A549 treated with DMSO at 1 μM for 4 hours (cell line): Measurements from ENCODE around the gene FJX1. TPM values are rescaled to one million over a fixed set of nuclear protein-coding genes. Genes with fewer than 3 reads are reported as not detected.

Experiments
- total RNA-seq: library from RNA; stranded (reverse); fragments of 200-300 nt; extraction: Qiagen RNA extraction; gene quantifications from 5 replicates; pipeline ENCODE4 v1.2.3, GENCODE V29; 2022; ENCODE audit warnings: low read depth

FJX1 gene, protein sequence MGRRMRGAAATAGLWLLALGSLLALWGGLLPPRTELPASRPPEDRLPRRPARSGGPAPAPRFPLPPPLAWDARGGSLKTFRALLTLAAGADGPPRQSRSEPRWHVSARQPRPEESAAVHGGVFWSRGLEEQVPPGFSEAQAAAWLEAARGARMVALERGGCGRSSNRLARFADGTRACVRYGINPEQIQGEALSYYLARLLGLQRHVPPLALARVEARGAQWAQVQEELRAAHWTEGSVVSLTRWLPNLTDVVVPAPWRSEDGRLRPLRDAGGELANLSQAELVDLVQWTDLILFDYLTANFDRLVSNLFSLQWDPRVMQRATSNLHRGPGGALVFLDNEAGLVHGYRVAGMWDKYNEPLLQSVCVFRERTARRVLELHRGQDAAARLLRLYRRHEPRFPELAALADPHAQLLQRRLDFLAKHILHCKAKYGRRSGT
- total RNA-seq = 34.8 to 44.9 TPM (median 39.0 TPM) in 5 replicates

DNA sequence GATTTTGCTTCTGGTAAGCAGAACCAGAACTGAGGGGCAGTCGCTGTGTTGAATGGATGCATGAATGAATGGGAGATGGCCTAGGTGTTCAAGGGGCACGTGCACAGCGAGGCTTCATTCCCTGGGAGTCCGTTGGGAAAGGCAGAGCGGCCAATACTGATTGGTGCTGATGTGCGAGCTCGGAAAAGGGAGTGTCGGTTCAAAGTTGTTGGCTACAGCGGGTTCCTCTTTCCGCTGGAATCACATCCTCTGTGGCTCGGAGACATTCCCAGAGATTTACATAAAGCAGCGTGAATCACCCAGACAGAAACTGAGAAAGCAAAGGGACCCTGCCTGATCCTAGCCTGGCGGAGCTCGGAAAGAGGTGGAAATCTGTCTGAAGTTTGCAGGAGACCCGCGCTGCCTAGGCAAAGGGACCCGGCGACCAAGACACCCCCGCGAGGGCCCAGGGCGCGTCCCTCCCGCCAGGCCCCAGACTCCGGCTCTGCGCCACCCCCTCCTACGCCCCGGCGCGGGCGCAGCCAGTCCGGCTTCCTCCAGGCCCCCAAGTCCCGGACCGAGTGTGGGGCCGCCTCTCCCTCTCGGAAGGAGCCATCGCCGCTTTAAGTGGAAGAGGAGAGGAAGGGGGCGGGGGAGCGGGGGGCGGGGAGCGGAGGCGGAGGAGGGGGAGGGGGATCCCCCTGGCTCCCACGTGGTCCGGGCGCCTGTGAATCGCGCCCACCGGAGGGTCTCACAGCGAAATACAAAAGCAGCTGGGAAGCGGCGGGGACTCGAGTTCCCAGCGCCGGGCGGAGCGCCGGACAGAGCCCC lies at the start of gene FJX1:
Gene FJX1 (plus strand): TSS at position 774 of the 810 bp plus-strand sequence. CDS start 177 bp downstream, outside the sequence.

DNA sequence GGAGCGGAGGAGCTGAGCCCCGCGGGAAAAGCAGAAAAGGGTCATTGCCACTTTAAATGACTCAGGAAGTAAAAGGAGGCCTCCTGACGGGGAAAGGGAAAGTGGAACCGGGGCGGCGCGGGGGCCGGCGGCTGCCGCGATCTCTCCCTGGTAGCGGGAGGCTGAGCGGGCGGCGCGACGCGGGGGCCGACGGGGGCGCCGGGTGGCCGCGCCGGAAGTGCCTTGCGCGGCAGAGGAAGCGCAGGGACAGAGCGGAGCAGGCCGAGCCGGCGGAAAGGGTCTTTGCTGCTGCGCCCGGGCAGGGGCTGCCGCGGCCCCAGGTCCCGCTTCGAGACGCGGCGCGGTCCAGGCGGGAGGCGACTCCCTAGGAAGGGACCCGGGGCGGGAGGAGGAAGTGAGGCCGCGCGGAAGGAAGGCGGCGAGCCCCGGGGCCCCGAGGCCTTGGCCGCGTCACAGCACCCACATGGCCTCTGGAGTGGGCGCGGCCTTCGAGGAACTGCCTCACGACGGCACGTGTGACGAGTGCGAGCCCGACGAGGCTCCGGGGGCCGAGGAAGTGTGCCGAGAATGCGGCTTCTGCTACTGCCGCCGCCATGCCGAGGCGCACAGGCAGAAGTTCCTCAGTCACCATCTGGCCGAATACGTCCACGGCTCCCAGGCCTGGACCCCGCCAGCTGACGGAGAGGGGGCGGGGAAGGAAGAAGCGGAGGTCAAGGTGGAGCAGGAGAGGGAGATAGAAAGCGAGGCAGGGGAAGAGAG lies 44.6 kb downstream of the FJX1 start, which contains the start of gene TRIM44:
Gene TRIM44 (plus strand): TSS at position 127 of the 759 bp plus-strand sequence. CDS start 337 bp downstream, at position 464.

Other genes with a start within 250 kb of the FJX1 start
- gene SLC1A2, start 198.9 kb upstream of the FJX1 start, total RNA-seq = 0.02 to 0.03 TPM (median 0.03 TPM) in 4 of 5 replicates, not detected in the other
- gene PAMR1, start 92.8 kb upstream of the FJX1 start, total RNA-seq = 0.06 TPM in 1 of 5 replicates, not detected in the others
- gene TRIM44, start 44.3 kb downstream of the FJX1 start, total RNA-seq = 16.8 to 33.2 TPM (median 30.6 TPM) in 5 replicates